Measurements from ENCODE around the gene SLC7A7. TPM values are rescaled to one million over a fixed set of nuclear protein-coding genes. Genes with fewer than 3 reads are reported as not detected.
"Not testable (repeated sequence)": the region's sequence is repeated elsewhere in the genome, so short reads cannot be mapped to it uniquely, and the experiment has no call there.

Gene SLC7A7
- polyA plus RNA-seq, 4 donors, result 95.3 to 132 (median 105) TPM

GRCh38 chr14:22822571-22823098, 7.4 kb upstream of the SLC7A7 start:
- peak in 2 of 4 donors; percentile 69 to 80 for DNase-seq (ENCODE audit: low read depth in 4 of 4, low spot score in 3 of 4)

DNA sequence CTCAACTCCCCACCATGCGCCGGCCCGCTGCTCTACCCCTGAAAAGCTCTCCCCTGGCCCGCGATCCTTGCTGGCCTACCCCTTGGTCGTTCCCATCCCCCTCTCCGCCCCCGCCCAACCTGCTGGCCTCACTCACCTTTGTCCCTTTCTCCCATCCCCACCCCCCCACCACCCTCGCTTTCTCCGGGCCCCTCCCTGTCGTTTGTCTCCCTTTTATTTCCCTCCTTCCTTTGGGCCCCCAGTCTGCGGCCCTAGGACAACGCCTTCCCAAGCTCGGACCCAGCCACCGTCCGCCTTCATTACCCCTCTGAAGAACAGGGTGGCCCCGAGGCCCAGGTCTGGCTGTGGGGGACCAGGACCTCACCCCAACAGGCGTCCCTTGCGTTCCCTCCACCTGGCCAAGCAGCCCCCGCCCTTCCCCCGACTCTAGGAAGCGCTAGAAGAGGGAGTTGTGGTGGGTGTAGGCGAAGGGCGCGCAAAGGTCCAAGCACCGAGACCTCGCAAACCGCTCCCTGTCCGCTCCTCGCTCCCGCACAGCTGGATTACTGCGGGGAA, 6.9 kb upstream of the SLC7A7 start:
- DNase-seq (ENCODE audit: low read depth in 4 of 4, low spot score in 3 of 4), result no peak

DNA sequence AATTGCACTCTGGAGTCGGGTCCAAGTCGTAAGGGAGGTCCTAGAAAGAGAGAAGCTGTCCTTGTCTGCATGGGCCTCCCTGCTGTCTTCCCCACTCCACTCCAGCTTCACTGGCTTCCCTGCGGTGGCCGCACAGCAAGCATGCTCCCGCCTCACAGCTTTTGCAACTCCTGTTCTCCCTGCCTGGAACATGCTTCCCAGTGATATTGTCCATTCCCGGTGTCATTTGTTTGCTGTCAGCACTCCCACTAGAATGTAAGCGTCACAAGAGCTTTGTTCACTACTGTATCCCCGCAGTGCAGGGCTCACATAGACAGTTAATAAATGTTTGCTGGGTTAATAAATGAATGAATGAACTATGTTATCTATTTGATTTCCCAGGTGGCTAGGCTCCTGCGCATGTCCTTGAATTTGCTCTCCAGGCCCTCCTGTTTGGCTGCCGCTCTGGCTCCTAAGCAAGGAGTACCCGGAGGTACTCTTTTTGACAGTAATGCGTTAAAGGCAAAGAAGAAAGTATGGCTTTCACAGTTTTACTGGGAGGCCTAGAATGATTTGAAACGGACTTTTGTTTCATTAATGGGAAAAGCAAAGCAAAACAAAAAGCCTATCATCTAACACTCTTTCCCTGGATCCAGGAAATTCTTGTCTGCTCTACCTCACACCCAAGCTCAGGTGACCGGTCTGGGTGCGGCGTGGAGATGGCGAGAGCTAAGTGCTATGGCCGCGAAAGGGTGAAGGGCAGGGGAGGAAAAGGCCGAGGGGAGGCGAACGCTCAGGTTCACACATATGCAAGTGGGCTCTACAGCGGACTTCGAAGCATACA, 6.2 kb upstream of the SLC7A7 start:
- no peak for DNase-seq (ENCODE audit: low read depth in 4 of 4, low spot score in 3 of 4)

GRCh38 chr14:22820731-22821130, 5.5 kb upstream of the SLC7A7 start:
- DNase-seq (ENCODE audit: low read depth in 4 of 4, low spot score in 3 of 4), result no peak

DNA sequence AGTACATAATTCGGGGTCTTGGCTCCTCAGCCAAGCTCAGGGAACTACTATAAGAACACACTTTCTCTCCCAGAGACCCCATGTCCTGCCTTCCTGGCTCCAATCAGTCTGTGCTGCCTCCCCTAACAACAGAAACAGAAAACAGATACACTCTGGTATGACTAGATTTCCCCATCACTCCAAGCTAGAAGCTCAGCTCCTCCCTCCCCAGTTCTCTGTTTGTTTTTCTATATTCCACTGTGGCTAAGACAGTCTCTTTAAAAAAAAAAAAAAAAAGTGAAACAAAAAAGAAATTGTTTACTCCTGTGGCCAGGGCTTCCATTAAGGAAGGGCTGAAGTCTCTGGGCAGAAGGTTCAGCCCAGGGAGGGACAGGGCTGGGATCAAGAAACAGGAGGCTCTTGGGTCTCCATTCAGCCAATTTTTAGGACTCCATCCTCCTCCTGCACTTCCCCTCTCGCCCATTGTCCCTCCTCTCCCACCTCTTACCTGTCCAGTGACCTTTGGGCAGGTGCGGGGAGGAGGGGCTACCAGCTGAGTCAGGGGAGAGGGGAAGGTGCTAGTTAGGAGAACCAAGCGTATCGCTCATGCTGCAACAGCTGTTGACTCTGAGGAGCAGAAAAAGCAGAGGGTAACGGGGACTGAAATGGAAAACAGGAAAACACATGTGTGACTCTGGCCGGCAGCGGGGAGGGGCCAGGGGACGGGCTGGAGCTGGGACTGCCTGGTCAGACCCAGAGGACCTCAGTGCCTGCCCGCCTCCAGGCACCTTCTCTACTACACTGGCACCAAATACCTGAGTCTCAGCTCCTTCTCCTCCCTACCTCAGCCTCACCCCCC, 4.1 kb upstream of the SLC7A7 start:
- no peak for DNase-seq (ENCODE audit: low read depth in 4 of 4, low spot score in 3 of 4)

DNA sequence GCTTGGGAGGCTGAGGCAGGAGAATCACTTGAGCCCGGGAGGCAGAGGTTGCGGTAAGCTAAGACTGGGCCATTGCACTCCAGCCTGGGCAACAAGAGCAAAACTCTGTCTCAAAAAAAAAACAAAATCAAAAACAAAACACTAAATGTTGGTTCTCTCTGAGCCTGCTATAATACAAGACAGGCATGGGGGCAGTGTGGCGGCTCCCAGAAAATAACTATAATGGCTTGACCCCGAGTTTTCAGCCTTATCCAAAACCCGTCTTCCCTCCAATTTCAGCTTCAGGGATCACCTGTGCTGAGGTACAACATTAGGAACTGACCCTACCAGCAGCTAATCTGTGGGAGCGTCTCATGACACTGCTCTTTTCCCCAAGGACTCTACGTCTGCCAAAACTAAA, 862 bp downstream of the SLC7A7 start:
- no peak for DNase-seq (ENCODE audit: low read depth in 4 of 4, low spot score in 3 of 4)

DNA sequence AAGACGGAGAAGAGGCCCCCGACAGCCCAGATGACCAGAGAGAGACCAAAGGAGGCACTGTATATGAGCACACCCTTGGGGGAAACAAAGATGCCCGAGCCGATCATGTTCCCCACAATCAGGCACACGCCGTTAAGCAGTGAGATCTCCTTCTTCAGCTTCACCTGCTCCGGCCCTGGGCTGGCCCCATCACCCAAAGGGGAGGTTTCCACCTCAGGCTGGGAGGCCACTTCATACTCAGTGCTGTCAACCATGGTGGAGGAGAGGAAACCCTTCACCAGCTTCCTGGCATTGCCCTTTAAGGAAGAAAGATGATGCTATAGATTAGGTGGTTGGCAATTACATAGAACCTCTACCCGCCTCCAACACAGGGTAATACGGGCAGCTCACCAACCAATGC, 2.1 kb downstream of the SLC7A7 start:
- DNase-seq (ENCODE audit: low read depth in 4 of 4, low spot score in 3 of 4), result no peak

GRCh38 chr14:22812744-22813143, 2.5 kb downstream of the SLC7A7 start:
- no peak for DNase-seq (ENCODE audit: low read depth in 4 of 4, low spot score in 3 of 4)

- no peak for DNase-seq (ENCODE audit: low read depth in 4 of 4, low spot score in 3 of 4)
Observed at GRCh38 chr14:22811722-22812121, 3.5 kb downstream of the SLC7A7 start.

DNA sequence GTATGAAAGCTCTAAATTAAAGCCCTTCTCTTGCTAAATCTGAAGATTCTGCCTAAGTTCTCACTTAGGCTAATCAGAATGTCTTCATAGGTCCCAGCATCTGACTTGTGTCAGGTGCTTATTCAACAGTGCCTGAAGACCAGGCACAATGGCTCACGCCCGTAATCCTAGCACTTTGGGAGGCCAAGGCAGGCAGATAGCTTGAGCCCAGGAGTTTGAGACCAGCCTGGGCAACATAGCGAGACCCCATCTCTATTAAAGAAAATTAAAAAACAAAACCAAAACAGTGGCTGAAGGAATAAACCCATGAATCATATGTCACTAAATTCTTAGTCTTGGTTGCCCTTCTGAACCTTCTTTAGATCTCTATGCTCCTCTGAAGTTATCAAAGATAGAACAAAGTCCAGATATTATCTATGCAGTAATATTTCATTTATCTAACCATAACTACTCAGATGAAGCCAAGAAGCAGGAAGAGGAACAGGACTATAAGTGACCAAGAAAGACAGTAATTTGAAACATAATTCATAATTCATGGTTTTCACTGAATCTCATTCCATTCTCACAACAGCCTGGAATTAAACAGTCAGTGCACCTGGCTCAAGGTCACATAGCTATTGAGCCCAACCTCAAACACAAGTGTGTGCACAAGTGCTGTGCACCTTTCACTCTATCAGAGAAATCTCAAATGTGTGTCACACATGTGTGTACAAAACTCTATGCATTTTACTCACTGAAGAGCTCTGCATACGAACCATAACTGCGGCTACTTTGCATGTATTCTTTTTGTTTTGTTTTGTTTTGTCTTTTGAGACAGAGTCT, 6.6 kb downstream of the SLC7A7 start:
- no peak for DNase-seq (ENCODE audit: low read depth in 4 of 4, low spot score in 3 of 4)

- DNase-seq (ENCODE audit: low read depth in 4 of 4, low spot score in 3 of 4), result no peak
Observed at GRCh38 chr14:22807432-22808087, 7.7 kb downstream of the SLC7A7 start.

DNA sequence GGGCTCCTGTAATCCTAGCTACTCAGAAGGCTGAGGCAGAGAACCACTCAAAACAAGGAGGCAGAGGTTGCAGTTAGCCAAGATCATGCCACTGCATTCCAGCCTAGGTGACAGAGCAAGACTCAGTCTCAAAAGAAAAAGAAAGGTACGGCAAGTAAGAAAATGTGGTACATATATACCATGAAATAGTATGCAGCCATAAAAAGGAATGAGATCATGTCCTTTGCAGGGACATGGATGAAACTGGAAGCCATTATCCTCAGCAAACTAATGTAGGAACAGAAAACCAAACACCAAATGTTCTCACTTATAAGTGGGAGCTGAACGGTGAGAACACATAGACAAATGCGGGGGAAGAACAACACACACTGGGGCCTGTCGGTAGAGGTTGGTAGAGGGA, 10.0 kb downstream of the SLC7A7 start:
- DNase-seq (ENCODE audit: low read depth in 4 of 4, low spot score in 3 of 4), result not testable (repeated sequence)

- no peak for DNase-seq (ENCODE audit: low read depth in 4 of 4, low spot score in 3 of 4)
Observed at GRCh38 chr14:22803687-22803974, 11.6 kb downstream of the SLC7A7 start.

DNA sequence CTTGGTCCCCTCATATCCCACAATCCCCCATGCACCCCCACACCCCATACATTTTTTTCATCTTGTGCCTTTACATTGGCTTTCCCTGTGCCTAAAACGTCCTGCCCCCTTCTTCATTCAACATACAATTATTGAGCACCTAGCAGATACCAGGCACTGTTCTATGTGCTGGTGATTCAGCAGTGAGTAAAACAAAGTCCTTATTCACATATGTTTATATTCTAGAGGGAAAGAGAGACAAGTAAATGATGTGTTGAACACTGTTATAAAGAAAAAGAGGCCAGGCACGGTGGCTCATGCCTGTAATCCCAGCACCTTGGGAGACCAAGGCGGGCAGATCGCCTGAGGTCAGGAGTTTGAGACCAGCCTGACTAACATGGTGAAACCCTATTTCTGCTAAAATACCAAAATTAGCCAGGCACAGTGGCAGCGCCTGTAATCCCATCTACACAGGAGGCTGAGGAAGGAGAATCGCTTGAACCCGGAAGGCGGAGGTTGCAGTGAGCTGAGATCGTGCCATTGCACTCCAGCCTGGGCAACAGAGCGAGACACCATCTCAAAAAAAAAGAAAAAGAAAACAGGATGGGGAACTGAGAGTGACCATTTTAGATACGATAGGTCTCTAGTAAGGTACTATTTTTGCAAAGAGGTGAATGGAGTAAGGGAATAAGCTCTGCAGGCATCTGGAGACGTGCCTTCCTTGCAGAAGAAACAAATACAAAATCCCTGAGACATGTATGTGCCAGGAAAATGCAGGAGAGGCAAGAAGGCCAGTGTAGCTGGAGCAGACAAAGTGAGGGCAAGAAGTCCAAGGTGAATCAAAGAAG, 12.2 kb downstream of the SLC7A7 start:
- no peak for DNase-seq (ENCODE audit: low read depth in 4 of 4, low spot score in 3 of 4)

DNA sequence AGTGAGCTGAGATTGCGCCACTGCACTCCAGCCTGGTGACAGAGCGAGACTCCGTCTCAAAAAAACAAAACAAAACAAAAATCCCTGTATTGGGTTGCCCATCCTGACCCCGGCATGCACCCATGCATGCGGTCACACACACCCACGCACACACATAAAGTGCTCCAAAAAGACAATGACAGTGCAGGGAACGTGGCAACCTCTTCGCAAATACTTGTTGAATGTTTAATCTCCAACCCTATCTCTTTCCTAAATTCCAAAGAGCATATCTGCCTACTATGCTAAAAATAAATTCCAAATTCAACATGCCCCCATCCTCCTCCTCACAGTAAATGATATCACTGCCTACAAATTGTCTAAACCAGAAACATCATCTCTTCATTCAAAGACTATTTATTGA, 13.5 kb downstream of the SLC7A7 start:
- no peak for DNase-seq (ENCODE audit: low read depth in 4 of 4, low spot score in 3 of 4)

DNA sequence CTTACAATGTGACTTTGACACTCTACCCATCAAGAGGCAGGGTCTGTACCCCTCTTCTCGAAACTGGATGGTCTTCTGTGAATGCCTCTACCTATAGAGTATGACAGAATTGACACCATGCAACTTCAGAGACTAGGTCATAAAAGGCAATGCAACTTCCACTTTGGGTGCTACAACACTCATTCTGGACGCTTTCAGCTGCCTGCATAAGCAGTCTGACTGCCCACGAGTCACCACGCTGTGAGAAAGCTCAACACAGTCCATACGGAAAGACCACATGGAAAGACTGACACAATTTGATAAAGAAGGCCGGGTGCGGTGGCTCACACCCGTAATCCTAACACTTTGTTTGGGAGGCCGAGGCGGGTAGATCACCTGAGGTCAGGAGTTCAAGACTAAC, 14.9 kb downstream of the SLC7A7 start:
- DNase-seq (ENCODE audit: low read depth in 4 of 4, low spot score in 3 of 4), result no peak

DNA sequence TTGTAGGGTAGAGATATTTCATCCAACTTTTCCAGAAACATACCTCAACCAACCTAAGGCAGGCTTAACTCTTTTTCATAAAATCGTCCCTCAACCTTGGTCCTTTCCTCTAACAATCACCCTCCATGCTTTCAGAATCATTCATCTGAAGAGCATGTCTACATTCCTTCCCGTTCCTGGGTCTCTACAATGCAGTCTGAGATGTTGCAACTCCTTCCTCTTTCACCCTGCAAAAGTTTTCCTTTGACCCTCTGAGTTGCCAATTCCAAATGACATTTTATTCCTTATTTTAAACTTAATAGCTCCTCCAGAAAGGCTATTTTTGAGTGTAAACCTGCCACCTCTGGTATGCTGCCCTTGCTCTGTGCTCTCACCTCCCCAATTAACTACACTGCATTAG, 16.7 kb downstream of the SLC7A7 start:
- DNase-seq (ENCODE audit: low read depth in 4 of 4, low spot score in 3 of 4), result no peak

- no peak for DNase-seq (ENCODE audit: low read depth in 4 of 4, low spot score in 3 of 4)
Observed at GRCh38 chr14:22797017-22797917, 18.0 kb downstream of the SLC7A7 start.
